ENCODE results near the gene ATAD3B.
"Not testable (repeated sequence)": the region's sequence is repeated elsewhere in the genome, so short reads cannot be mapped to it uniquely, and the experiment has no call there.

The ATAD3B gene

DNA sequence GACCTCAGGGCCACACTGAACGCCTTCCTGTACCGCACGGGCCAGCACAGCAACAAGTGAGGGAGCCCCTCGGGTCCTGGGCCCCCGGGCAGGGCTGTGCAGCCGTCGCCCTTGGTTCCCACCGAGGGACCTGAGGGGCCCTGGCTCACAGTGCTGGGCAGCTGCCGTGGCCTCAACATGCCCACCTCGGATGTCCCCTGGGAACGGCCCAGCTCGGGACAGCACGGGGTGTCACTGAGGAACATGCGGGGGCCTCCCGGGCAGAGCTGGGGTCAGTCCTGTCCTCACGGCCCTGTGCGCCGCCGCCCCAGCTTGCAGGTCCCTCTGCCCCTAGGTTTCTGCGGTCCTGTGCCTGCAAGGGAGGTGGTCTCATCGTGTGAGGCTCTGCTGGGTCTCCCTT lies 54.9 kb downstream of the ATAD3B start:
- H3K36me3 ChIP-seq (ENCODE audit: insufficient read depth); H4K20me1 ChIP-seq (ENCODE audit: insufficient read depth); H3K27me3 ChIP-seq (ENCODE audit: insufficient read depth, low read depth); H3K79me2 ChIP-seq (ENCODE audit: insufficient read depth, low read depth); H3K4me1 ChIP-seq (ENCODE audit: low read depth, poor library complexity, severe bottlenecking); H3K9ac ChIP-seq; H3K27ac ChIP-seq; H3K4me2 ChIP-seq; H2AFZ ChIP-seq (ENCODE audit: low read depth); H3K4me3 ChIP-seq (IDR thresholded peaks at IDR 0.05; ENCODE audit: insufficient read depth, low read depth, low read length): not testable (repeated sequence)

DNA sequence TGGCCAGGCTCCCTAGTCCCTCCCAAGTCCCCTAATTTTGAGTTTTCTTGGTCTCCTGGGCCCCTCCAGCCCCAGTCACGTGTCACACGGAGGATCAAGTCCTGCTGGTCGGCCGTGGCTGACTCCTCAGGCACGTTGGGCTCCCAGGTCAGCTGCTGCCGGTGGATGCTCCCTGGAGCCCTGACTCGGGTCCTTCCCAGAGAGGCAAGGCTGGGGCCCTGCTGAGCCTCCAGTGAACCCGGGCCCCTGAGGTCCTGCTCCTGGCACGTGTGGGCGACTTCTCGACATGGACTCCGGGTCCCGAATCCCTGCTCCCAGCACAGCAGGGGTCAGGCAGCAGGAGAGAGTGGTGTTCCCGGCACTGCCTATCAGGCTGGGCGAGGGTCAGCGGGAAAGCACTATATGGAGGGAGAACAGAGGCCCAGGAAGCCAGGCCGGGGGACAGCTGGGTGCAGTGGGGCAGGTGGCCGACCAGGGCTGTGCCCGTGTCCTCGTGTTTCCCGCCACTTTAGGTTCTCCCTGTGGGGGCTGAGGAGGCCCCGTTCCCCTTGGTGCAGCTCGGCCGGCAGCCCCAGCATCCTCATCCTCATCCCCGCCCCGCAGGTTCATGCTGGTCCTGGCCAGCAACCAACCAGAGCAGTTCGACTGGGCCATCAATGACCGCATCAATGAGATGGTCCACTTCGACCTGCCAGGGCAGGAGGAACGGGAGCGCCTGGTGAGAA lies 55.7 kb downstream of the ATAD3B start:
- Histone ChIP-seq H3K27me3 (ENCODE audit: insufficient read depth, low read depth) (no peaks in the 10 kb centered on the region), H3K79me2 (ENCODE audit: insufficient read depth, low read depth) (no peaks in the 10 kb centered on the region), H3K4me3 (IDR thresholded peaks at IDR 0.05; ENCODE audit: insufficient read depth, low read depth, low read length) (no peak overlapping the region), H3K4me2 (no peak overlapping the region), H3K27ac (no peak overlapping the region), H4K20me1 (ENCODE audit: insufficient read depth) (no peaks in the 10 kb centered on the region), H3K9ac (no peak overlapping the region), H2AFZ (ENCODE audit: low read depth) (no peak overlapping the region), H3K36me3 (ENCODE audit: insufficient read depth) (peaks cover 6% of the 10 kb centered on the region; the same call in 1 of the 2 replicates), H3K4me1 (ENCODE audit: low read depth, poor library complexity, severe bottlenecking) (no peaks in the 10 kb centered on the region)
- TF ChIP-seq, protein P1, sequence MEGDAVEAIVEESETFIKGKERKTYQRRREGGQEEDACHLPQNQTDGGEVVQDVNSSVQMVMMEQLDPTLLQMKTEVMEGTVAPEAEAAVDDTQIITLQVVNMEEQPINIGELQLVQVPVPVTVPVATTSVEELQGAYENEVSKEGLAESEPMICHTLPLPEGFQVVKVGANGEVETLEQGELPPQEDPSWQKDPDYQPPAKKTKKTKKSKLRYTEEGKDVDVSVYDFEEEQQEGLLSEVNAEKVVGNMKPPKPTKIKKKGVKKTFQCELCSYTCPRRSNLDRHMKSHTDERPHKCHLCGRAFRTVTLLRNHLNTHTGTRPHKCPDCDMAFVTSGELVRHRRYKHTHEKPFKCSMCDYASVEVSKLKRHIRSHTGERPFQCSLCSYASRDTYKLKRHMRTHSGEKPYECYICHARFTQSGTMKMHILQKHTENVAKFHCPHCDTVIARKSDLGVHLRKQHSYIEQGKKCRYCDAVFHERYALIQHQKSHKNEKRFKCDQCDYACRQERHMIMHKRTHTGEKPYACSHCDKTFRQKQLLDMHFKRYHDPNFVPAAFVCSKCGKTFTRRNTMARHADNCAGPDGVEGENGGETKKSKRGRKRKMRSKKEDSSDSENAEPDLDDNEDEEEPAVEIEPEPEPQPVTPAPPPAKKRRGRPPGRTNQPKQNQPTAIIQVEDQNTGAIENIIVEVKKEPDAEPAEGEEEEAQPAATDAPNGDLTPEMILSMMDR (conservative IDR thresholded peaks at IDR 0.05; ENCODE audit: low read depth, low read length), result no peak

DNA sequence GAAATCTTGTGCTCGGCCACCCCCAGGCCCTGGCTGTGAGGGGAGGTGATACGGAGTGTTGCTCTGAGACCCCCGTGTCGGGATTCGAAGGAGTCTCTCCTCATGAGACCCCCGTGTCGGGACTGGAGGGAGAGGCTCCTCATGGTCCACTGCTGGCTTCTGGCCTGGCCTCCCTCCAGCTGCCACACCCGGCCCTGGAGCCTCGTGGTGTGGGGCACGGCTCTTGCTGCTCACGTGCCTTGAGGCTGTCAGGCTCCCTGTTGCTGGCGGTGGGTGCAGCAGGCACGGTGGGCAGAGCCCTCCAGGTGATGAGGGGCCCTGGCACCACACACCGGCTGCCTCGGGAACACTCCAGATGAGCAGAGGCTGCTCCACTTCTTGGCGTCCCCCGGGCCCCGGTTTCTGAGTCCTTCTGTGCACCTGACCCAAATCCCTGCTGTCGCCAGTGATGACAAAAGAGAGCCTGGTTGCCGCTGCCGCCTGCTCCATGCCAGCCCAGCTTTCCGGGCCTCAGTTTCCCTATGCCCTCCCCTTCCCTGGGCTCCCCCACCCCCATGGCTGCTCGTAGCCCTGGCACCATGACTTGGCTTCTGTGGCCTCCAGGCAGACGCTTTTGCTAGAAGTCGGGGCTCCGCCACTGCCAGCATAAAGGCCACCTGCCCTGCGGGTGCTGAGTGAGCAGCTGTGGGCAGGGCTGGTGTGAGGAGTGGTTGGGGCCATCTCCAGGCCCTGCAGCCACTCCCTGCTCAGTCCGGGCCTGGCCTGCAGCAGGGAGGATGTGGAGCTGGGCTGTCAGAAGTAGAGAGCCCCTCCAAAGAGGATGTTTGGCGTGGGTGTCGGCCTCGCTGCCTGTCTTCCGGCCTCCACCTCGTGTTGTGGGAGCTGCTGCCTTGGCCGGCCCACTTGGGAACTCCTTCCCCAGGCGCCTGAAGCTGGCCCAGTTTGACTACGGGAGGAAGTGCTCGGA lies 57.0 kb downstream of the ATAD3B start:
- no peak overlapping the region for H2AFZ ChIP-seq (ENCODE audit: low read depth)
- no peak overlapping the region for H3K27ac ChIP-seq
- no peaks in the 10 kb centered on the region for H3K4me1 ChIP-seq (ENCODE audit: low read depth, poor library complexity, severe bottlenecking)
- no peaks in the 10 kb centered on the region for H3K27me3 ChIP-seq (ENCODE audit: insufficient read depth, low read depth)
- H3K36me3 ChIP-seq (ENCODE audit: insufficient read depth), result peaks cover 6% of the 10 kb centered on the region; the same call in 1 of the 2 replicates
- no peak overlapping the region for H3K4me2 ChIP-seq
- no peak overlapping the region for H3K9ac ChIP-seq
- H3K79me2 ChIP-seq (ENCODE audit: insufficient read depth, low read depth), result no peaks in the 10 kb centered on the region
- TF ChIP-seq, protein P1 (conservative IDR thresholded peaks at IDR 0.05; ENCODE audit: low read depth, low read length), result no peak
- no peaks in the 10 kb centered on the region for H4K20me1 ChIP-seq (ENCODE audit: insufficient read depth)
- H3K4me3 ChIP-seq (IDR thresholded peaks at IDR 0.05; ENCODE audit: insufficient read depth, low read depth, low read length), result no peak overlapping the region

DNA sequence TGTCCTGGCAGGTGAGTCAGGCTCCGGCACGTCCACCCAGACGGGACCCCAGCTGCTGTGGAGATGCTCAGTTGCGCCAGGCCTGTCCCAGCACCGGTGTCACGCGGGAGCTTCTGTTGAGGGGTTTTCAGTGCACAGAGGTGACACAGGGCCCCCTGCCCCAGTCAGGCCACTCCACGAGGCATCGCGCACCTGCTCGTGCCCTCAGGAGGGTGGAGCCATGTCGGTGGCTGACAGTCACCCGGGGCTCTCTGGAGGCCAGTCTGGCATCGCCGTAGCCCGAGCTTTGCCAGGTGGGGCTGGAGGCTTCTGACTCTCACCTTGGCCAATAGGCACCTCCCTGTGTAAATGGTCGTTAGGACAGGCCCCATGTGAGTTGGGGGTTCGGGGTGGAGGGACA lies 57.8 kb downstream of the ATAD3B start:
- H3K4me1 ChIP-seq (ENCODE audit: low read depth, poor library complexity, severe bottlenecking), result no peaks in the 10 kb centered on the region
- H3K27ac ChIP-seq, result no peak overlapping the region
- no peaks in the 10 kb centered on the region for H3K27me3 ChIP-seq (ENCODE audit: insufficient read depth, low read depth)
- TF ChIP-seq, protein P1 (conservative IDR thresholded peaks at IDR 0.05; ENCODE audit: low read depth, low read length), result no peak
- H4K20me1 ChIP-seq (ENCODE audit: insufficient read depth), result no peaks in the 10 kb centered on the region
- H3K79me2 ChIP-seq (ENCODE audit: insufficient read depth, low read depth), result no peaks in the 10 kb centered on the region
- no peak overlapping the region for H2AFZ ChIP-seq (ENCODE audit: low read depth)
- peaks cover 6% of the 10 kb centered on the region; the same call in 1 of the 2 replicates for H3K36me3 ChIP-seq (ENCODE audit: insufficient read depth)
- no peak overlapping the region for H3K4me3 ChIP-seq (IDR thresholded peaks at IDR 0.05; ENCODE audit: insufficient read depth, low read depth, low read length)
- H3K4me2 ChIP-seq, result no peak overlapping the region
- H3K9ac ChIP-seq, result no peak overlapping the region
